Pancreas (tissue), 10 donors: ENCODE measurements around the gene SEL1L. TPM values are rescaled to one million over a fixed set of nuclear protein-coding genes. Genes with fewer than 3 reads are reported as not detected.
A peak's percentile ranks its signal among the peaks of the same experiment; 100 is the strongest.

Experiments
- ATAC-seq, 4 donors: fragments of 200-7000 bp; cut with Tn5 transposase; one replicate each; pipeline versions ENCODE4 v1.8.0 to v1.9.1; 2020; ENCODE audit warnings: mild to moderate bottlenecking in 4 of 4, moderate library complexity in 4 of 4
- DNase-seq, 6 donors: peaks; one replicate each; pipeline ENCODE4 v3.0.0-alpha.2; 2020
- FAIRE-seq: peaks from 2 replicates; lab custom pipeline; 2012; peaks lifted over from hg19 to GRCh38; lab: Jason Lieb, UNC
- H3K27ac ChIP-seq, 4 donors: fragments of 200-600 bp; sonication (generic); 1 replicate in 3 of 4; 2 replicates in 1 of 4; pipeline versions ENCODE4 v1.5.0 to v1.8.0; 2020
- H3K27me3 ChIP-seq, 4 donors: fragments of 200-600 bp; one replicate each; pipeline ENCODE4 v1.8.0; 2021
- H3K36me3 ChIP-seq, 3 donors: fragments of 200-600 bp; sonication (generic) in 1 of 3; one replicate each; pipeline versions ENCODE4 v1.5.0 to v1.8.0; 2020 to 2021
- H3K4me1 ChIP-seq, 3 donors: fragments of 200-600 bp; one replicate each; pipeline ENCODE4 v1.8.0; 2021
- H3K4me3 ChIP-seq, 4 donors: fragments of 200-600 bp; sonication (generic) in 2 of 4; one replicate each; pipeline versions ENCODE4 v1.5.0 to v1.8.0; 2020 to 2021
- H3K9me3 ChIP-seq, 4 donors: fragments of 200-600 bp; one replicate each; pipeline ENCODE4 v1.8.0; 2021
- CTCF ChIP-seq, 4 donors: fragments of 200-600 bp; sonication (generic) in 3 of 4; IDR thresholded peaks; one replicate each; pipeline versions ENCODE4 v1.5.0 to v1.8.0; 2021; ENCODE audit warnings: antibody characterized with exemption in 4 of 4
- WGBS, 2 donors: extraction: QIAGEN DNeasy Blood & Tissue Kit; methylation state at CpG; one replicate each; pipeline ENCODE4 v1.1.7; 2013; 5-methylcytosine and 5-hydroxymethylcytosine counted together
- intact Hi-C, 3 donors: fragments of 100-400 bp; cut with DNase I; formaldehyde crosslinking; loops; one replicate each; pipeline versions ENCODE4 v1.11.1 to v1.14.2; 2022
- polyA plus RNA-seq, 2 donors: library from polyadenylated mRNA; stranded (reverse); fragments of 200-250 nt; gene quantifications; one replicate each; pipeline ENCODE4 v1.2.3, GENCODE V29; 2013
- total RNA-seq, 6 donors: library from RNA; stranded (reverse); fragmentation: NEBNext Ultra II Directional in 4 of 6; extraction: Animal tissue kit (Norgen Biotek cat#: 25700) in 4 of 6; gene quantifications; one replicate each; pipeline versions ENCODE4 v1.2.1 to v1.2.4, GENCODE V29; 2021 to 2023
- donor health status: healthy with polysubstance abuse.
- donor health status: DM: no; HTN: no; CAD: no; lungs with moderate emphysema.
- donor health status: DM: no; HTN: no; CAD: no.
- donor health status: control.
- donor health status: control.
- donor health status: Bipolar disorder and iron deficiency.
- donor health status: DM: yes; HTN: yes; CAD: no.
- donor health status: DM: no; HTN: no; CAD: no.
- donor health status: DM: no; HTN: no; CAD: no.
- donor health status: DM: yes; HTN: yes; CAD: no.

SEL1L gene
- total and polyA plus RNA-seq, 8 donors, result 54.5 to 763 (median 423) TPM

GRCh38 chr14:81565441-81566290 lies 32.0 kb upstream of the SEL1L start:
- 34 to 39% methylated on average over 7 of the region's 7 CpGs for WGBS, 2 donors
- Histone ChIP-seq H3K4me3 (no peak overlapping the region), H3K4me1 (peaks cover 0 to 7% (median 0%) of the 10 kb centered on the region in 3 donors), H3K9me3 (no peaks in the 10 kb centered on the region), H3K36me3 (no peaks in the 10 kb centered on the region), H3K27ac (no peak overlapping the region), H3K27me3 (no peaks in the 10 kb centered on the region)
- TF ChIP-seq CTCF (IDR thresholded peaks at IDR 0.05), result peak; percentile 20 to 56 (median 37)
- ATAC-seq, result peak; percentile 85 to 98 (median 94)
- peak in 3 of 6 donors; percentile 38 to 64 (median 51) for DNase-seq
- intact Hi-C loops, result no loop called here
- FAIRE-seq, result no peak

DNA sequence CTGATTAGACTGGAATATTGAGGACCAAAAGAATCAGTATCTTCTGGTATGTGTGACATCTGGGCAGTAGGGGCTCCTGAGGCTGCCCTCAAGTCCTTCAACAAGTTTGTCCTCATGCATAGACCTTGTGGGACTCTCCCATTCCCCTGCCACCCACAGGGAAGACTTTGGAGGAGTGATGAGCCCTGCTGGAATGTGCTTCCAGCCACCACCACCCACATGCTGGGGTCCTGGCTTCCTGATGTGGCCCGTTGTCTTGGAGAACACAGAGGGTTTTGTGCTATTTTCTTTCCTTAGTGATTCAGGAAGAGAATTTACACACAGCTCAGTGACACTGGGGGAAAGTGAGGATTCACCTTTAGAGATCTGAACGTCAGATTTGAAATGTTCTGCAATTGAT lies 29.2 kb upstream of the SEL1L start:
- H3K9me3 ChIP-seq, result no peaks in the 10 kb centered on the region
- no peak for ATAC-seq
- DNase-seq, result no peak
- no peak overlapping the region for H3K4me3 ChIP-seq
- TF ChIP-seq CTCF (IDR thresholded peaks at IDR 0.05), result no peak
- intact Hi-C loops, result no loop called here
- H3K27ac ChIP-seq, result no peak overlapping the region
- H3K27me3 ChIP-seq, result no peaks in the 10 kb centered on the region
- no peaks in the 10 kb centered on the region for H3K36me3 ChIP-seq
- peaks cover 0 to 7% (median 0%) of the 10 kb centered on the region in 3 donors for H3K4me1 ChIP-seq
- 75 to 83% methylated on average over 2 of the region's 2 CpGs for WGBS, 2 donors
- FAIRE-seq, result no peak

- DNase-seq (no peak), ATAC-seq (no peak), FAIRE-seq (no peak)
- Histone ChIP-seq H3K27ac (no peak overlapping the region), H3K27me3 (no peaks in the 10 kb centered on the region), H3K36me3 (no peaks in the 10 kb centered on the region), H3K4me1 (peaks cover 0 to 13% (median 2%) of the 10 kb centered on the region in 3 donors), H3K4me3 (no peak overlapping the region), H3K9me3 (no peaks in the 10 kb centered on the region)
- intact Hi-C loops, result no loop called here
- 51 to 54% methylated on average over 10 of the region's 10 CpGs for WGBS, 2 donors
- no peak for TF ChIP-seq CTCF (IDR thresholded peaks at IDR 0.05)
These were observed 27.6 kb upstream of the SEL1L start for GRCh38 chr14:81561084-81561775.

DNA sequence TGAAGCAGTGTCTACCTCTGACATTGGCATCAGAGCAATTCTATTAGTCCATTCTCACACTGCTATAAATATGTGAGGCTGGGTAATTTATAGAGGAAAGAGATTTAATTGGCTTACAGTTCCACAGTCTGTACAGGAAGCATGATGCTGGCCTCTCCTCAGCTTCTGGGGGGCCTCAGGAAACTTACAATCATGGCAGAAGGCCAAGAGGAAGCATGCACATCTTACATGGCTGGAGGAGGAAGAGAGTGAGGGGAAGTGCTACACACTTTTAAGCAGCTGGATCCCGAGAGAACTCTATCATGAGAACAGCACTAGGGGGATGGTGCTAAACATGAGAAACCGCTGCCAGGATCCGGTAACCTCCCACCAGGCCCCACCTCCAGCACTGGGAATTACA lies 25.7 kb upstream of the SEL1L start:
- ATAC-seq, result no peak
- WGBS, 2 donors, result 73 to 78% methylated on average over 3 of the region's 3 CpGs
- Histone ChIP-seq H3K27ac (no peak overlapping the region), H3K27me3 (no peaks in the 10 kb centered on the region), H3K4me1 (peaks cover 0 to 26% (median 10%) of the 10 kb centered on the region in 3 donors), H3K36me3 (no peaks in the 10 kb centered on the region), H3K4me3 (no peak overlapping the region), H3K9me3 (no peaks in the 10 kb centered on the region)
- intact Hi-C loops, result no loop called here
- no peak for DNase-seq
- no peak for TF ChIP-seq CTCF (IDR thresholded peaks at IDR 0.05)
- no peak for FAIRE-seq
